PFSK-1 (cell line): ENCODE data around the gene SPATS2L.

Source experiments
- POLR2AphosphoS5 ChIP-seq: IDR thresholded peaks from 2 replicates; pipeline ENCODE4 v1.6.1; 2012; ENCODE audit warnings: low read depth, mild to moderate bottlenecking, control low read depth, low read length, moderate library complexity
- SIN3A ChIP-seq: IDR thresholded peaks from 2 replicates; pipeline ENCODE4 v1.6.1; 2012; ENCODE audit warnings: mild to moderate bottlenecking, low read length, moderate library complexity, borderline replicate concordance; ENCODE audit not compliant: insufficient read depth

- TF ChIP-seq SIN3A (no peak), POLR2AphosphoS5 (no peak)
These were observed 10.4 kb upstream of the SPATS2L start for GRCh38 chr2:200296118-200296517.
